Measurements from ENCODE around the gene PLEKHH1. TPM values are rescaled to one million over a fixed set of nuclear protein-coding genes. Genes with fewer than 3 reads are reported as not detected.

PLEKHH1 gene
- total and polyA plus RNA-seq, 9 of the 15 experiments (the other 6 are each of a cell fraction or from before 2014, with no cell fraction given) = 0.76 to 5.9 (median 2.9) TPM

GRCh38 chr14:67514203-67514607, 18.9 kb upstream of the PLEKHH1 start:
- FAIRE-seq (no peak), DNase-seq (ENCODE audit: extremely low read depth in 1 of 4, low spot score in 3 of 4) (no peak), ATAC-seq (no peak)
- H3K27ac ChIP-seq (ENCODE audit: extremely low read depth, low read depth, low read length) = no peak overlapping the region
- in situ Hi-C loops (cut with MboI) = no loop called here
- peak overlapping the region; percentile 42; the same call in 1 of the 2 replicates for H3K4me3 ChIP-seq
- H4K20me1 ChIP-seq (replicated peaks; ENCODE audit: control insufficient read depth, insufficient read depth, low read length) = no peaks in the 10 kb centered on the region
- BruUV-seq (replicated peaks) = no TSS peak
- H3K9me3 ChIP-seq (replicated peaks; ENCODE audit: control insufficient read depth, insufficient read depth, low read depth, low read length) = no peaks in the 10 kb centered on the region
- TF ChIP-seq NUFIP1 (IDR thresholded peaks at IDR 0.05; ENCODE audit: partially characterized antibody) (no peak), CBFB (CRISPR knock-in tag; IDR thresholded peaks at IDR 0.05) (no peak), ZBTB11 (CRISPR knock-in tag; IDR thresholded peaks at IDR 0.05) (no peak), WHSC1 (IDR thresholded peaks at IDR 0.05; ENCODE audit: low read length) (no peak), ZZZ3 (IDR thresholded peaks at IDR 0.05) (no peak), NCOA1 (IDR thresholded peaks at IDR 0.05; ENCODE audit: low read depth) (no peak), ZSCAN32 (CRISPR knock-in tag; IDR thresholded peaks at IDR 0.05) (no peak), TAF15 (IDR thresholded peaks at IDR 0.05; ENCODE audit: low read depth, low read length) (no peak), RBM34 (IDR thresholded peaks at IDR 0.05; ENCODE audit: borderline replicate concordance, insufficient read depth, low read length) (no peak), NFE2 (IDR thresholded peaks at IDR 0.05; ENCODE audit: low read depth) (no peak), MYNN (IDR thresholded peaks at IDR 0.05) (no peak), MYNN (CRISPR knock-in tag; IDR thresholded peaks at IDR 0.05) (no peak)
- ChIA-PET POLR2A (interaction anchor here (0.5 to 0.6 kb wide), 3 partner anchors 11 to 906 kb away, joined by 3 to 4 read pairs (median 3); no protein-coding TSS in a partner anchor), CTCF (ENCODE audit: low intra/inter-chr PET ratio) (no interaction called here)
- peaks cover 0 to 16% of the 10 kb centered on the region in 2 experiments; a peak in 2 of 5 replicates for H3K4me1 ChIP-seq (replicated peaks in 1 of 2; ENCODE audit: control insufficient read depth in 2 of 2, insufficient read depth in 2 of 2, low read length in 2 of 2)
- 58% methylated on average over 5 of the region's 9 CpGs for WGBS (ENCODE audit: insufficient coverage, low coverage, missing lambda C conversion rate)
- H3K9me1 ChIP-seq (ENCODE audit: control insufficient read depth, insufficient read depth, low read length) = no peaks in the 10 kb centered on the region
- no peak overlapping the region for H2AFZ ChIP-seq (ENCODE audit: low read depth, low read length)
- peaks cover 6 to 40% of the 10 kb centered on the region in 2 experiments; a peak in 3 of 5 replicates for H3K27me3 ChIP-seq (ENCODE audit: control insufficient read depth in 2 of 2, insufficient read depth in 2 of 2, low read length in 2 of 2)
- H3K79me2 ChIP-seq (ENCODE audit: control insufficient read depth, insufficient read depth, low read length) = no peaks in the 10 kb centered on the region
- intact Hi-C loops (cut with micrococcal nuclease) = no loop called here
- H3K4me2 ChIP-seq (ENCODE audit: insufficient read depth, low read length) = no peak overlapping the region
- no peak overlapping the region for H3K9ac ChIP-seq (ENCODE audit: insufficient read depth in 1 of 2, low read depth in 2 of 2, low read length in 2 of 2)
- H3K36me3 ChIP-seq (ENCODE audit: control insufficient read depth, insufficient read depth, low read length) = no peaks in the 10 kb centered on the region

All from K562 (cell line).